GM12874 (cell line): Measurements from ENCODE around the gene XPO6.

Experiments used
- CTCF ChIP-seq: IDR thresholded peaks from 2 replicates; pipeline ENCODE4 v1.5.1; 2011; ENCODE audit warnings: low read depth, mild to moderate bottlenecking, control low read depth, low read length, moderate library complexity; ENCODE audit not compliant: insufficient read depth

The XPO6 gene

DNA sequence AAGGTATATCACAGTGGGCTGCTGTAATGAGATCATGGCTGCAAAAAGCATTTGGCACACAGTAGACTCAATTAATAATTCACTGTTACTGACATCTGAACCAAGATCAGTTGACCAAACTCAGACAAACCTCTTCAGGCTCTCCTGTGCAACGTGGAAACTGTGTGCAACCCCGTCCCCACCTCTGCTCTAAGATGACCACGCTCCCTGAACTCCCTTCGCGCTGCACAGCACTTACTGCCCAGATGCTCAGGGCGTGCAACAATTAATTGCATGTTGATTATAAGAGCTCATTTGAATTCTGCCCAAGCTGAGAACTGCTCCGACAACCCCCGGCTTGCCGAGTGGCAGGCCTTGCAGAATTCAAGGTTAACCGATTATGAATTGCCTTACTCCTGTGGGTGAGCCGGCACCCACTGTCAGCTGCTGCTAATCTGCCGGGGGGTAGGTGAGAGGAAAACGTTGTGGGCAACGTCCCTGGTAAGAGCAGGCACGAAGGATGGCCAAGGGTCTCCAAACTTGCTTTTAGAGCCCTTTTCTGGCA is 147.0 kb downstream of the XPO6 start:
- TF ChIP-seq CTCF, result no peak

DNA sequence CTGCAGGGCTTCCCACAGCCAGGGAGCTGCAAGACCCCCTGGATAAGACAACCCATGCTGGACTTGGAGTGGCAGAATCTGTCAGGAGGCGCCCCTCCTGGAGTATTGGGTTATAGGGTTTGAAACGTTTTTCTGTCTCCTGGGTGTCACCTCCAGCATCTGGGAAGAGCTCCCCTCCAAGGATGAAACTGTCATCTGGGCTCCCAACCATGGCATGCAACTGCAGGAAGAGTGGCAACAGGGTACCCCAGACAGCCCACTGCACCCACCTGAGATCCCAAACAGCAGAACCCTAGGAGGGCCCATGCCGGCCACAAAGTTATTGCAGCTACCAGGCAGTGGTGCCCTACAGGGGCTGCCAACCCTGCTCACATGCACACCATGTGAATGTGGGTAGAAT is 147.6 kb downstream of the XPO6 start:
- TF ChIP-seq CTCF, result no peak

- TF ChIP-seq CTCF, result no peak
Observed at GRCh38 chr16:28063591-28064061, 148.1 kb downstream of the XPO6 start, which contains the start of gene GSG1L. Gene GSG1L, minus strand, starts transcription at chr16:28063714. Its CDS starts 290 bp downstream, at chr16:28063424.

- no peak for TF ChIP-seq CTCF
Observed at GRCh38 chr16:28062847-28063521, 148.8 kb downstream of the XPO6 start.

GRCh38 chr16:28062261-28062846 is 149.4 kb downstream of the XPO6 start:
- no peak for TF ChIP-seq CTCF

DNA sequence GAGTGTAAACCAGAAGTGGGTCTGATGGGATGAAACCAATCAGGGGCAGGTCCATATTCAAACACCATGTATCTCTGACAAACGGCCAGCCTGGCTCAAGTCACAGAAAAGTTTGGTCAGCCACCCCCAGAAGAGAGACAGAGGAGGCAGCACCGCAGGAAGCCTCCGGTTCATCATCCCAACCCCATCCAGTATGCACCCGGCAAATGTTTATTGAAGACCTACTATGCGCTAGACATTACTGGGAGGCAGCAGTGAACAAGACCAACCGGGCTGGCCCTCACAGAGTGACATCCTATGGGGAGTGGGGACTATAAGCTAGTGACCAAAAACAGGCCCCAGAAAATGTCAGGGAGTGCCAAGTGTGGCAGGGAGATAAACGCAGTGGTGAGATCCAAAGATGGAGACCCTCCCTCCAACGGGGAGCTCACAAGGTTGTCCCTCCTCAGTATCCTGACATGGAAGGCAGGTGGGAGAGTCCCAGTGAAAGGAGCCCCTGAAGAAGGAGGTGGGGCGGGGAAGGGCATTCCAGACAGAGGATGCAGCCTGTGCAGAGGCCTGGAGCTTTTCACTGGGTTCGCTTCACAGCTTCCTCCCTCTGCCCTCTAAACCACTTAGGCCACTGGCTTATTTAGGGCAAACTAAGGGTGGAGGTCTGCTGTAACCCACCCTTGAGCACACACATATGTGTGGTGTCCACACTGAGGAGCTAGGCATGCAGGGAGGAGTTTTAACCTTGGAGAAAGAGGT is 150.2 kb downstream of the XPO6 start:
- TF ChIP-seq CTCF, result no peak
